ENCODE results near the gene SIK3. TPM values are rescaled to one million over a fixed set of nuclear protein-coding genes. Genes with fewer than 3 reads are reported as not detected.

SIK3 gene
- total and polyA plus RNA-seq, 4 donors = 33.8 to 61.6 (median 51.8) TPM

DNA sequence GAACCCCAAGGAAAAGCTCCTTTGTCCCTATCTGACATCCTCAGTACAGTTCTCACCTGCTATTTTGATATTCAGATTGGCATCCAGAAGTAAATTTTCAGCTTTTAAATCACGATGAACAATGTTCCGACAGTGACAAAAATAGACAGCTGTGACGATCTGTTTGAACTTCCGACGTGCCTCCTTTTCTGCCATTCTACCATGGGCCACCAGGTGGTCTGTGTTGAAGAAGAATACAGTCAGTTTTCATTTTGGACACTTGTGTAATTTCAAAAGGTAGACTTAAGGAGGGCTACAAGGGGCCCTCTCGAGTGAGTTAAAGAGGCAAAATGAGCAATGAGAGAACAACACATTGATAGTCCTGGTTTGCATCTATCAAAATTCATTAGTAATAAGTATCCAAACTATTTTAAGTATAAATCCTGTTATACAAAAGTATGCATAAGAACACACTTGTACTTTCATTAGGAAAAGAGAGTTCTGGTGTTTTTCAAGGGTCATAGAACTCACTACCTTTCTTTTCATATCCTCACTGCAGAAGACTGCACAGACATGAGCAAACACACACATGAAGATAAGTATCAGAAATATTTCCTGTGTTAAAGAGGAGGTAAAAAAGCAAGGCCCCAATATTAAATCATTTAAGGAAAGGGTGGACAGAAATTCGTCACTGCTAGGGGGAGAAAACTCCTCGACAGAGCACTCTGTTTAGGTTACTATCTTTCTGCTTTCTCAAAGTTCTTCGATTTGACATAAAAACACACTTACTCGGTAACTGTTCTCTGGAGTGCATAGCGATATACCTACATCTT is 170.9 kb downstream of the SIK3 start:
- Histone ChIP-seq H3K36me3 (ENCODE audit: control insufficient read depth, insufficient read depth, low read length) (peaks cover 10% of the 10 kb centered on the region), H3K4me3 (ENCODE audit: low read depth, low read length) (no peak overlapping the region), H3K27me3 (ENCODE audit: control insufficient read depth, insufficient read depth, low read length) (no peaks in the 10 kb centered on the region), H3K4me1 (ENCODE audit: control insufficient read depth, insufficient read depth, low read length) (peaks cover 5% of the 10 kb centered on the region), H3K27ac (ENCODE audit: low read depth, low read length) (no peak overlapping the region), H3K9me3 (ENCODE audit: control insufficient read depth, insufficient read depth, low read length) (no peaks in the 10 kb centered on the region)
- no peak for DNase-seq (ENCODE audit: low read depth in 4 of 6, low spot score in 6 of 6)
- WGBS (ENCODE audit: insufficient coverage) = 78% methylated on average over 4 of the region's 11 CpGs

DNA sequence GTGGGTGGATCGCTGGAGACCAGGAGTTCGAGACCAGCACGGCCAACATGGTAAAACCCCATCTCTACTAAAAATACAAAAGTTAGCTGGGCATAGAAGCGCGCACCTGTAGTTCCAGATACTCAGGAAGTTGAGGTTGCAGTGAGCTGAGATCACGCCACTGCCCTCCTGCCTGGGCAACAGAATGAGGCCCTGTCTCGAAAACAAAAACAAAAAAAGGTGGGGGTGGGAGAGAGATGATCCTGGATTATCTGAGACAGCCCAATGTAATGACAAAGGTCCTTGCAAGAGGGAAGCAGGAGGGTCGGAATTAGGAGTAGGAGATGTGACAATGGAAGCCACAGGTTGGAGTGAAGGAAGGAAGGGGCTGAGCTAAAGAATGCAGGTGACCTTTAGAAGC is 173.2 kb downstream of the SIK3 start:
- no peak for DNase-seq (ENCODE audit: low read depth in 4 of 6, low spot score in 6 of 6)
- Histone ChIP-seq H3K36me3 (ENCODE audit: control insufficient read depth, insufficient read depth, low read length) (peaks cover 10% of the 10 kb centered on the region), H3K4me3 (ENCODE audit: low read depth, low read length) (no peak overlapping the region), H3K9me3 (ENCODE audit: control insufficient read depth, insufficient read depth, low read length) (no peaks in the 10 kb centered on the region), H3K4me1 (ENCODE audit: control insufficient read depth, insufficient read depth, low read length) (peaks cover 2% of the 10 kb centered on the region), H3K27me3 (ENCODE audit: control insufficient read depth, insufficient read depth, low read length) (no peaks in the 10 kb centered on the region), H3K27ac (ENCODE audit: low read depth, low read length) (no peak overlapping the region)
- 95% methylated on average over 5 of the region's 8 CpGs for WGBS (ENCODE audit: insufficient coverage)

DNA sequence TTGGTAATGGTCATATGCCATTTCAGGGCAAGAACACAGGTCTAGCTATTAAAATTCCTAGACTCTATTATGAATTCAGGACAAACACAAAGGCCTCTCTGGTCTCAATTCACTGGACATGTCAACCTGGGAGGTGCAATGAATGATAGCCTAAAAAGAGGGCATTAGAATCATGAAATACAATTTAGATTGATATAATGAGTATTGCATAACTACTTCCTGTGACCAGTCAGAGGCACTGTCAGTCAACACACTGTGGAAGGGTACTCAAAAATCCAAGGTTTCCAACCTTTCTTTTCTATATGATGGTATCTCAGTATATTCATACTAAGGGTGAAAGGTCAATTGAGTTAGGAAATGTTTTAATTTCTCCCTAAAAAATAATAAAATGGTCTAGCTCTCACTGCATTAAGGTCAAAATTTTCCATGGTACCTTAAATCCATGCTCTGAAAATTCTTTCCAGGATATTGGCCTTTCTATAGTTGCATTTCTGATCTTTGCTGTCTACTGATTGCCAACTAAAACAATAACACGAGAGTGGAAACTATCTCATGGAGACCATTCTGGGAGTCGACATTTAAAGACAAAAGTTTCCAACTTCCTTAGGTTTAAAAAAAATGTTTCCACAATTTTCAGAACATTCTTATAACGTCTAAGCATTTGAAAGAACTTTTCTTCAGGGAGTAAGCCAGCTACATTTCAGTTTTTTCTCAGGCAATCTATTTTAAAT is 179.1 kb downstream of the SIK3 start:
- DNase-seq (ENCODE audit: low read depth in 4 of 6, low spot score in 6 of 6) = no peak
- no peak overlapping the region for H3K27ac ChIP-seq (ENCODE audit: low read depth, low read length)
- WGBS (ENCODE audit: insufficient coverage) = no CpG with 5 or more reads among the region's 3 CpGs

GRCh38 chr11:116917632-116918031 is 180.6 kb downstream of the SIK3 start:
- Histone ChIP-seq H3K9me3 (ENCODE audit: control insufficient read depth, insufficient read depth, low read length) (no peaks in the 10 kb centered on the region), H3K36me3 (ENCODE audit: control insufficient read depth, insufficient read depth, low read length) (peaks cover 3% of the 10 kb centered on the region), H3K27ac (ENCODE audit: low read depth, low read length) (no peak overlapping the region), H3K4me3 (ENCODE audit: low read depth, low read length) (no peak overlapping the region), H3K4me1 (ENCODE audit: control insufficient read depth, insufficient read depth, low read length) (no peaks in the 10 kb centered on the region), H3K27me3 (ENCODE audit: control insufficient read depth, insufficient read depth, low read length) (no peaks in the 10 kb centered on the region)
- 100% methylated on average over 2 of the region's 5 CpGs for WGBS (ENCODE audit: insufficient coverage)
- DNase-seq (ENCODE audit: low read depth in 4 of 6, low spot score in 6 of 6) = no peak

More for the DNA sequence above, 179.1 kb downstream of the SIK3 start:
- H3K9me3 ChIP-seq (ENCODE audit: control insufficient read depth, insufficient read depth, low read length) = no peaks in the 10 kb centered on the region
- H3K27me3 ChIP-seq (ENCODE audit: control insufficient read depth, insufficient read depth, low read length) = no peaks in the 10 kb centered on the region
- no peaks in the 10 kb centered on the region for H3K4me1 ChIP-seq (ENCODE audit: control insufficient read depth, insufficient read depth, low read length)
- peaks cover 3% of the 10 kb centered on the region for H3K36me3 ChIP-seq (ENCODE audit: control insufficient read depth, insufficient read depth, low read length)
- no peak overlapping the region for H3K4me3 ChIP-seq (ENCODE audit: low read depth, low read length)

DNA sequence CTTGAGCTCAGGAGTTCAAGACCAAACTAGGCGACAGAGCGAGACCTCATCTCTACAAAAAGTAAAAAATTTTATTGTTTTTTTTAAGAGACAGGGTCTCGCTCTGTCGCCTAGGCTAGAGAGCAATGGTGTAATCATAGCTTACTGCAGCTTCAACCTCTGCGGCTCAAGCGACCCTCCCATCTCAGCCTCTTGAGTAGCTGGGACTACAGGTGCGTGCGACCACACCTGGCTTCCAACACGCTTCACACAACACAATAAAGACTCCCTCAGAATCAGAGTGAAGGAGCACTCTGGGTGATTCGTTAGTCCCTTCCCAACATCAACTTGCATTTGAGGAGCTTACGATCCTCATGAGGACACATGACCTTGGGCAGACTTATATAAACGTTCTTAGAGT is 181.3 kb downstream of the SIK3 start:
- WGBS (ENCODE audit: insufficient coverage) = 98% methylated on average over 7 of the region's 12 CpGs
- H3K4me1 ChIP-seq (ENCODE audit: control insufficient read depth, insufficient read depth, low read length) = no peaks in the 10 kb centered on the region
- H3K36me3 ChIP-seq (ENCODE audit: control insufficient read depth, insufficient read depth, low read length) = peaks cover 3% of the 10 kb centered on the region

DNA sequence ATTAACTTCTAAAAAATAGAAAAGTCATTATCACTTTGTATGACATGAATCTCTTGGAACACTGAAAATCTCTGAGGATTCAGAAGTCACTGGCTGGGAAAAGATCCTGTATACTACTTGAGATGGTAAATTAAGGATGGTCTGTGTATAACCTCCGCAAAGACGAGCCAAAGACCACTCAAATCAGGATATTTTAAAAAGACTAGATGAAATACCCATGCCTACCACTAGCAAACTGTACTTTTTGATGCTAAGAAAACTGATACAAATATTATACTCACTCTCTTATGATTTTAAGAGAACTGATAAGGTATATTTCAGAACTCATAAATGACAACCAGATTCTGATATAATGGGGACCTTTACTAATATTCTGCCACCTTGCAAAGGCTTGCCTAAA is 182.2 kb downstream of the SIK3 start:
- no CpG with 5 or more reads among the region's 2 CpGs for WGBS (ENCODE audit: insufficient coverage)
- H3K36me3 ChIP-seq (ENCODE audit: control insufficient read depth, insufficient read depth, low read length) = peaks cover 3% of the 10 kb centered on the region
- no peak overlapping the region for H3K4me3 ChIP-seq (ENCODE audit: low read depth, low read length)
- H3K27ac ChIP-seq (ENCODE audit: low read depth, low read length) = no peak overlapping the region
- no peaks in the 10 kb centered on the region for H3K4me1 ChIP-seq (ENCODE audit: control insufficient read depth, insufficient read depth, low read length)
- no peaks in the 10 kb centered on the region for H3K9me3 ChIP-seq (ENCODE audit: control insufficient read depth, insufficient read depth, low read length)
- DNase-seq (ENCODE audit: low read depth in 4 of 6, low spot score in 6 of 6) = no peak
- no peaks in the 10 kb centered on the region for H3K27me3 ChIP-seq (ENCODE audit: control insufficient read depth, insufficient read depth, low read length)

More for the DNA sequence above, 181.3 kb downstream of the SIK3 start:
- no peaks in the 10 kb centered on the region for H3K9me3 ChIP-seq (ENCODE audit: control insufficient read depth, insufficient read depth, low read length)
- H3K27me3 ChIP-seq (ENCODE audit: control insufficient read depth, insufficient read depth, low read length) = no peaks in the 10 kb centered on the region
- DNase-seq (ENCODE audit: low read depth in 4 of 6, low spot score in 6 of 6) = no peak
- no peak overlapping the region for H3K4me3 ChIP-seq (ENCODE audit: low read depth, low read length)
- H3K27ac ChIP-seq (ENCODE audit: low read depth, low read length) = no peak overlapping the region

DNA sequence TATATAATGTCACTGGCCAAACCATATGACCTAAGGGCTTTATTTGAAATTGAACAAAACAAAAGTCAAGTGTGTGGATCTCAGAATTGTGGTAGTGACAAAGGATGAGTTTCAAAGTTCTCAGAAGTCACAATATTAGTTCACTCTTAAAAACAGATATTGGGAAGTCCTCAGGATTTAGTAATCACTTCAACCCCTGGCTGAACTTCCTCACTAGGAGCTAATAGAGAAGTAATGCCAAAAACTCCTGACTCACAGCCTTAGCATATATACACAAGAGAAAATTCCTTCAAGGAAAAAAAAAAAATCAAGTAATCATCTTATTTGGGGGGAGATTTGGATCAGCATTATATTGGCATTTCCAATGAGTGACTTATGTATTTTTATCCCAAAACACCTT is 185.2 kb downstream of the SIK3 start:
- DNase-seq (ENCODE audit: low read depth in 4 of 6, low spot score in 6 of 6) = no peak
- no peaks in the 10 kb centered on the region for H3K4me1 ChIP-seq (ENCODE audit: control insufficient read depth, insufficient read depth, low read length)
- no peaks in the 10 kb centered on the region for H3K9me3 ChIP-seq (ENCODE audit: control insufficient read depth, insufficient read depth, low read length)
- H3K27me3 ChIP-seq (ENCODE audit: control insufficient read depth, insufficient read depth, low read length) = no peaks in the 10 kb centered on the region
- H3K4me3 ChIP-seq (ENCODE audit: low read depth, low read length) = no peak overlapping the region
- peaks cover 3% of the 10 kb centered on the region for H3K36me3 ChIP-seq (ENCODE audit: control insufficient read depth, insufficient read depth, low read length)
- H3K27ac ChIP-seq (ENCODE audit: low read depth, low read length) = no peak overlapping the region

DNA sequence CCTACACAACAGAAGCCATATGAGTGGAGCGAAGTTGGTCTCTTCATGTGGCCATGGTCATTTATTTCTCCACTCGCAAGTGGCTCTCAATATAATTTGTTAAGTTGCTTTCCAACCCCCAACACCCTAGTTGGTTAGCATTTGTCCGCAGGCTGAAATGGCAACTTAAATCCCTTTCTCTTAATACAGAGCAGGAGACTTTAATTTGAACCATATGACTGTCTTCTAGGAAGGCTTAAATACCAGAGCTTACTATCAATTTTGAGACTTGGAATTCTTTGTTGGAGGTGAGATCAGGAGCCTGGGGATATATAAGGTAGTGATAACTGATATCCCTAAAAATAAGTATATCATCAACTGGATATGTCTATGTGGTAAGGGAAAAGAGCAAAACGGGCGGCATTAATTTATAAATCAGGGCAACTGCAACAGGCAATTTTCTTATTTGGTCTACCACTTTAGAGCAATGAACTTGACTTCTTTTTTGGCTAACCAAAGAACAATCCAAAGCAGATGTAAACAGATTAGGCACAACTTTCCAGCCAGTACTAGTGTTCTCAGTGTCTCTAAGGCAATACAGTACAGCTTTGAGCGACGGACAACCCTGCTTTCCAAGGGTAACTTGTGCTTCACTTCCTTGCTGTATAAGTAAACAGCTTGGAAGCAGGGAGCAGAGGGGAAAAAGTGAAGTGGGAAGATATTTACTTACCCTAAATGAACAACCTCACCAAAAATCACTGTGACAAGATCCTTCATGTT is 186.1 kb downstream of the SIK3 start:
- no peak overlapping the region for H3K27ac ChIP-seq (ENCODE audit: low read depth, low read length)
- H3K27me3 ChIP-seq (ENCODE audit: control insufficient read depth, insufficient read depth, low read length) = no peaks in the 10 kb centered on the region
- no peaks in the 10 kb centered on the region for H3K9me3 ChIP-seq (ENCODE audit: control insufficient read depth, insufficient read depth, low read length)
- WGBS (ENCODE audit: insufficient coverage) = 100% methylated on average over 1 of the region's 7 CpGs
- no peak for DNase-seq (ENCODE audit: low read depth in 4 of 6, low spot score in 6 of 6)
- H3K4me3 ChIP-seq (ENCODE audit: low read depth, low read length) = no peak overlapping the region
- H3K36me3 ChIP-seq (ENCODE audit: control insufficient read depth, insufficient read depth, low read length) = no peaks in the 10 kb centered on the region
- H3K4me1 ChIP-seq (ENCODE audit: control insufficient read depth, insufficient read depth, low read length) = no peaks in the 10 kb centered on the region

GRCh38 chr11:116910847-116911246 is 187.4 kb downstream of the SIK3 start:
- 93% methylated on average over 3 of the region's 4 CpGs for WGBS (ENCODE audit: insufficient coverage)
- no peaks in the 10 kb centered on the region for H3K9me3 ChIP-seq (ENCODE audit: control insufficient read depth, insufficient read depth, low read length)
- no peaks in the 10 kb centered on the region for H3K36me3 ChIP-seq (ENCODE audit: control insufficient read depth, insufficient read depth, low read length)
- no peaks in the 10 kb centered on the region for H3K27me3 ChIP-seq (ENCODE audit: control insufficient read depth, insufficient read depth, low read length)
- H3K4me1 ChIP-seq (ENCODE audit: control insufficient read depth, insufficient read depth, low read length) = no peaks in the 10 kb centered on the region
- no peak overlapping the region for H3K4me3 ChIP-seq (ENCODE audit: low read depth, low read length)
- no peak for DNase-seq (ENCODE audit: low read depth in 4 of 6, low spot score in 6 of 6)
- no peak overlapping the region for H3K27ac ChIP-seq (ENCODE audit: low read depth, low read length)
